SK-N-MC (cell line): Measurements from ENCODE around the gene SMG9.

Experiments
- EZH2 ChIP-seq: fragments of 200-600 bp; sonication (generic); IDR thresholded peaks from one replicate; pipeline ENCODE4 v1.6.1; 2017; ENCODE audit warnings: antibody characterized with exemption
- POLR2AphosphoS5 ChIP-seq: IDR thresholded peaks from 2 replicates; pipeline ENCODE4 v1.6.1; 2012; ENCODE audit warnings: mild to moderate bottlenecking, low read depth, low read length, borderline replicate concordance

- TF ChIP-seq EZH2 (no peak), POLR2AphosphoS5 (no peak)
Measured at GRCh38 chr19:43697295-43697694, 57.5 kb downstream of the SMG9 start.
